HL-60 (cell line): ENCODE data around the gene FSTL5.

ENCODE experiments used
- DNase-seq, 2 experiments: peaks; one replicate each; pipeline ENCODE4 v3.0.0-alpha.2; 2010 to 2020; ENCODE audit warnings: low read depth in 1 of 2, low spot score in 1 of 2
- H3K27ac ChIP-seq: fragments of 250-450 bp; sonication (Bioruptor Pico); replicated peaks from 2 replicates; pipeline ENCODE4 v1.5.1; 2020; ENCODE audit warnings: mild to moderate bottlenecking, moderate library complexity
- H3K27me3 ChIP-seq: fragments of 250-450 bp; sonication (Bioruptor Pico); 2 replicates; pipeline ENCODE4 v1.5.1; 2021; ENCODE audit warnings: mild to moderate bottlenecking, moderate library complexity; ENCODE audit not compliant: insufficient read depth, poor library complexity, severe bottlenecking
- H3K4me3 ChIP-seq: replicated peaks from 2 replicates; pipeline ENCODE4 v1.5.1; 2011; ENCODE audit warnings: mild to moderate bottlenecking, control low read depth, low read length; ENCODE audit not compliant: insufficient read depth
- GABPA ChIP-seq: IDR thresholded peaks from 2 replicates; pipeline ENCODE4 v1.6.1; 2012; ENCODE audit warnings: low read depth
- POLR2AphosphoS5 ChIP-seq: IDR thresholded peaks from 2 replicates; pipeline ENCODE4 v1.6.1; 2012; ENCODE audit warnings: low read depth
- SPI1 ChIP-seq: IDR thresholded peaks from 2 replicates; pipeline ENCODE4 v1.6.1; 2012; ENCODE audit warnings: low read depth, mild to moderate bottlenecking, borderline replicate concordance
- TF ChIP-seq, protein P1 (sequence below): IDR thresholded peaks from 2 replicates; pipeline ENCODE4 v1.6.1; 2012; ENCODE audit warnings: low read depth; ENCODE audit not compliant: insufficient replicate concordance
- TF ChIP-seq, protein P2 (sequence below): IDR thresholded peaks from one replicate; pipeline ENCODE4 v1.5.1; 2011; ENCODE audit warnings: low read length, control low read depth, inconsistent platforms; ENCODE audit not compliant: insufficient read depth

The FSTL5 gene

DNA sequence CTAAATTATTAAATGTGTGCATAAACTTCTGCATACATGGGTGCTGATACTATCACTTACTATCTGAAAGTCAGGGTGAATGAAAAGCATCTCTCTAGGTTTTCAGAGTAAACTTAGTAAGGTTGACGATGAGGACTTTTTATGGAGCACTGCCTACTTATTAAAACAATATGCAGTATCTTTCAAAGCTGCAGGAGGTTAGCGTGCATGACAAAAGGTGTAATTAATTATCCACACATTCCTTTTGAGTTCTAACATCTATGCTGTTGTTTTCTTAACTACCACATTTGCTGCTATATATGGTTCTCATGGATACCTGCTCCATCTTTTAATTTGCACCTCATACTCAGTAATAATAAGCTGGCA, 256.2 kb downstream of the FSTL5 start:
- Histone ChIP-seq H3K27ac (no peak overlapping the region), H3K4me3 (no peak overlapping the region), H3K27me3 (no peaks in the 10 kb centered on the region)
- no peak for DNase-seq
- TF ChIP-seq GABPA (no peak), POLR2AphosphoS5 (no peak), SPI1 (no peak)
- TF ChIP-seq, protein P1, sequence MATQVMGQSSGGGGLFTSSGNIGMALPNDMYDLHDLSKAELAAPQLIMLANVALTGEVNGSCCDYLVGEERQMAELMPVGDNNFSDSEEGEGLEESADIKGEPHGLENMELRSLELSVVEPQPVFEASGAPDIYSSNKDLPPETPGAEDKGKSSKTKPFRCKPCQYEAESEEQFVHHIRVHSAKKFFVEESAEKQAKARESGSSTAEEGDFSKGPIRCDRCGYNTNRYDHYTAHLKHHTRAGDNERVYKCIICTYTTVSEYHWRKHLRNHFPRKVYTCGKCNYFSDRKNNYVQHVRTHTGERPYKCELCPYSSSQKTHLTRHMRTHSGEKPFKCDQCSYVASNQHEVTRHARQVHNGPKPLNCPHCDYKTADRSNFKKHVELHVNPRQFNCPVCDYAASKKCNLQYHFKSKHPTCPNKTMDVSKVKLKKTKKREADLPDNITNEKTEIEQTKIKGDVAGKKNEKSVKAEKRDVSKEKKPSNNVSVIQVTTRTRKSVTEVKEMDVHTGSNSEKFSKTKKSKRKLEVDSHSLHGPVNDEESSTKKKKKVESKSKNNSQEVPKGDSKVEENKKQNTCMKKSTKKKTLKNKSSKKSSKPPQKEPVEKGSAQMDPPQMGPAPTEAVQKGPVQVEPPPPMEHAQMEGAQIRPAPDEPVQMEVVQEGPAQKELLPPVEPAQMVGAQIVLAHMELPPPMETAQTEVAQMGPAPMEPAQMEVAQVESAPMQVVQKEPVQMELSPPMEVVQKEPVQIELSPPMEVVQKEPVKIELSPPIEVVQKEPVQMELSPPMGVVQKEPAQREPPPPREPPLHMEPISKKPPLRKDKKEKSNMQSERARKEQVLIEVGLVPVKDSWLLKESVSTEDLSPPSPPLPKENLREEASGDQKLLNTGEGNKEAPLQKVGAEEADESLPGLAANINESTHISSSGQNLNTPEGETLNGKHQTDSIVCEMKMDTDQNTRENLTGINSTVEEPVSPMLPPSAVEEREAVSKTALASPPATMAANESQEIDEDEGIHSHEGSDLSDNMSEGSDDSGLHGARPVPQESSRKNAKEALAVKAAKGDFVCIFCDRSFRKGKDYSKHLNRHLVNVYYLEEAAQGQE = no peak
- TF ChIP-seq, protein P2, sequence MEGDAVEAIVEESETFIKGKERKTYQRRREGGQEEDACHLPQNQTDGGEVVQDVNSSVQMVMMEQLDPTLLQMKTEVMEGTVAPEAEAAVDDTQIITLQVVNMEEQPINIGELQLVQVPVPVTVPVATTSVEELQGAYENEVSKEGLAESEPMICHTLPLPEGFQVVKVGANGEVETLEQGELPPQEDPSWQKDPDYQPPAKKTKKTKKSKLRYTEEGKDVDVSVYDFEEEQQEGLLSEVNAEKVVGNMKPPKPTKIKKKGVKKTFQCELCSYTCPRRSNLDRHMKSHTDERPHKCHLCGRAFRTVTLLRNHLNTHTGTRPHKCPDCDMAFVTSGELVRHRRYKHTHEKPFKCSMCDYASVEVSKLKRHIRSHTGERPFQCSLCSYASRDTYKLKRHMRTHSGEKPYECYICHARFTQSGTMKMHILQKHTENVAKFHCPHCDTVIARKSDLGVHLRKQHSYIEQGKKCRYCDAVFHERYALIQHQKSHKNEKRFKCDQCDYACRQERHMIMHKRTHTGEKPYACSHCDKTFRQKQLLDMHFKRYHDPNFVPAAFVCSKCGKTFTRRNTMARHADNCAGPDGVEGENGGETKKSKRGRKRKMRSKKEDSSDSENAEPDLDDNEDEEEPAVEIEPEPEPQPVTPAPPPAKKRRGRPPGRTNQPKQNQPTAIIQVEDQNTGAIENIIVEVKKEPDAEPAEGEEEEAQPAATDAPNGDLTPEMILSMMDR = no peak

DNA sequence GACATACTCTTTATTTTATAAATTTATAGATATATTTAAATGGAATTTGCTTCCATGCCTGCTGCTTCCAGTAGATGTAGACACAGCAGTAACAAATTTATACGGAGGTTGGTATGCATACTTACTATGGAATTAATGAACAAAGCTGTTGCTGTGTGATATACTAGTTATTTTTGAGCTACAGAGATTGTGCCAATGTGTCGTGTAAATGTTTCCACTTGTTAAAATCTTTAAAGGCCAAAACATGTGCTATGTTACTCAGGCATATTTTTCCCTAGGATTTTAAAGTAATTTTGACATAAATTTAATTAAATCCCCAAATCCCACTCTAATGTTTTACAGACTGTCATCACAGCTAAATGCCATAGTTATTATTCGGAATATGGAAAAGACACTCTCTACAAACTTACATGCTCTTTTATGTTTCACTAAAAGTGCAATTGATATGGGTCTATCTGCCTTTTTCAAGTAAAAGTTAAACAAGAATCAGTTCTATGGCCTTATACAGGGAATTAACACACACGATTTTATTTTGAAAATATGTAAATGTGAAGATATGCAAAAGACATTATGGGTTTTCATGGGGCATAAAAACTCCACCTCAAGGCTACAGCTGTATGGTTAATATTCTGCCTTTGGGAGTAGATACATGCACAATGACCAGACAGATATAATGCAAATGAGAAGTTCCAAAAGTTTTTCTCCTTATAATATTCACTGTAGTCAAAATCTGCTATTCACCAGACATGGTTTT, 256.8 kb downstream of the FSTL5 start:
- TF ChIP-seq, protein P1 = no peak
- TF ChIP-seq GABPA = no peak
- TF ChIP-seq, protein P2 = no peak
- no peak for TF ChIP-seq POLR2AphosphoS5
- no peak for TF ChIP-seq SPI1
- Histone ChIP-seq H3K27me3 (no peaks in the 10 kb centered on the region), H3K4me3 (no peak overlapping the region), H3K27ac (no peak overlapping the region)
- no peak for DNase-seq

DNA sequence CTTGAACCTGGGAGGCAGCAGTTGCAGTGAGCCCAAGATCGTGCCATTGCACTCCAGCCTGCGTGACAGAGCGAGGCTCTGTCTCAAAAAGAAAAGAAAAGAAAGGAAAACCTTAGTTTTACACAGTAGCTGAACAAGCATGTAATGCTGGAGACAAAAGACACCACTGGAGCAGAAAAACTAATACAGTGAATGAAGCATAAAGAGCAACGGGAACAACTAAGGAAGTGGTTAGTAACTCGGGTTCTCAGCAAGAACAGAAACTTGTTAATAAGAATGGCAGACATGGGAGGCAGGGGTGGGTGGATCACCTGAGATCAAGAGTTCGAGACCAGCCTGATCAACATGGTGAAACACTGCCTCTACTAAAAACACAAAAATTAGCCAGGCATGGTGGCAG, 263.7 kb downstream of the FSTL5 start:
- H3K4me3 ChIP-seq = no peak overlapping the region
- TF ChIP-seq POLR2AphosphoS5 = no peak
- TF ChIP-seq GABPA = no peak
- TF ChIP-seq, protein P1 = no peak
- TF ChIP-seq, protein P2 = no peak
- TF ChIP-seq SPI1 = no peak
- H3K27me3 ChIP-seq = no peaks in the 10 kb centered on the region
- DNase-seq = no peak
- H3K27ac ChIP-seq = no peak overlapping the region
